MM.1S (cell line): Measurements from ENCODE around the gene TINAG.

Experiments used
- DNase-seq: peaks from one replicate; pipeline ENCODE4 v3.0.0-alpha.2; 2015
- H2AFZ ChIP-seq: fragments of 300-600 bp; sonication (generic); 2 replicates; pipeline ENCODE4 v1.6.0; 2016; ENCODE audit warnings: antibody characterized with exemption, low read length
- H3F3A ChIP-seq: fragments of 300-600 bp; sonication (generic); 2 replicates; pipeline ENCODE4 v1.6.1; 2016; ENCODE audit warnings: mild to moderate bottlenecking, antibody characterized with exemption, low read length, moderate library complexity, mixed read lengths; ENCODE audit not compliant: insufficient read depth
- H3K27ac ChIP-seq: fragments of 300-600 bp; sonication (generic); 2 replicates; pipeline ENCODE4 v1.5.1; 2016; ENCODE audit warnings: mild to moderate bottlenecking, low read length
- H3K27me3 ChIP-seq: fragments of 300-600 bp; sonication (generic); replicated peaks from 2 replicates; pipeline ENCODE4 v1.6.0; 2016; ENCODE audit warnings: low read length; ENCODE audit not compliant: insufficient read depth
- H3K36me3 ChIP-seq: fragments of 300-600 bp; sonication (generic); replicated peaks from 2 replicates; pipeline ENCODE4 v1.6.1; 2016; ENCODE audit warnings: mild to moderate bottlenecking, low read length, mixed read lengths; ENCODE audit not compliant: insufficient read depth
- H3K4me1 ChIP-seq: fragments of 300-600 bp; sonication (generic); 2 replicates; pipeline ENCODE4 v1.6.1; 2016; ENCODE audit warnings: low read length, mixed read lengths
- H3K4me2 ChIP-seq: fragments of 300-600 bp; sonication (generic); 2 replicates; pipeline ENCODE4 v1.6.0; 2016; ENCODE audit warnings: low read depth, low read length
- H3K4me3 ChIP-seq: fragments of 300-600 bp; sonication (generic); 2 replicates; pipeline ENCODE4 v1.5.1; 2016; ENCODE audit warnings: low read length, mixed read lengths
- H3K79me2 ChIP-seq: fragments of 300-600 bp; sonication (generic); 2 replicates; pipeline ENCODE4 v1.6.1; 2016; ENCODE audit warnings: mixed run types, low read length, mixed read lengths
- H3K9ac ChIP-seq: fragments of 300-600 bp; sonication (generic); 2 replicates; pipeline ENCODE4 v1.6.1; 2016; ENCODE audit warnings: low read length, mixed read lengths
- H3K9me2 ChIP-seq: fragments of 300-600 bp; sonication (generic); replicated peaks from 2 replicates; pipeline ENCODE4 v1.6.1; 2016; ENCODE audit warnings: mild to moderate bottlenecking, low read length, mixed read lengths; ENCODE audit not compliant: insufficient read depth
- H3K9me3 ChIP-seq: fragments of 300-600 bp; sonication (generic); replicated peaks from 2 replicates; pipeline ENCODE4 v1.6.1; 2016; ENCODE audit warnings: mild to moderate bottlenecking, low read length, mixed read lengths; ENCODE audit not compliant: insufficient read depth
- H4K20me1 ChIP-seq: fragments of 300-600 bp; sonication (generic); 2 replicates; pipeline ENCODE4 v1.6.1; 2016; ENCODE audit warnings: mild to moderate bottlenecking, low read length, moderate library complexity, mixed read lengths; ENCODE audit not compliant: insufficient read depth
- EZH2 ChIP-seq: fragments of 300-600 bp; sonication (generic); optimal IDR thresholded peaks from 2 replicates; pipeline ENCODE3; 2017; ENCODE audit warnings: low read depth, mild to moderate bottlenecking, antibody characterized with exemption, low read length, mixed read lengths
- EZH2phosphoT487 ChIP-seq: fragments of 300-600 bp; sonication (generic); IDR thresholded peaks from 2 replicates; pipeline ENCODE4 v1.6.1; 2018; ENCODE audit warnings: antibody characterized with exemption, low read length
- TF ChIP-seq, protein P1 (sequence below): fragments of 300-600 bp; sonication (generic); IDR thresholded peaks from 2 replicates; pipeline ENCODE4 v1.5.1; 2016; ENCODE audit warnings: antibody characterized with exemption, low read length, mixed read lengths

Gene TINAG

DNA sequence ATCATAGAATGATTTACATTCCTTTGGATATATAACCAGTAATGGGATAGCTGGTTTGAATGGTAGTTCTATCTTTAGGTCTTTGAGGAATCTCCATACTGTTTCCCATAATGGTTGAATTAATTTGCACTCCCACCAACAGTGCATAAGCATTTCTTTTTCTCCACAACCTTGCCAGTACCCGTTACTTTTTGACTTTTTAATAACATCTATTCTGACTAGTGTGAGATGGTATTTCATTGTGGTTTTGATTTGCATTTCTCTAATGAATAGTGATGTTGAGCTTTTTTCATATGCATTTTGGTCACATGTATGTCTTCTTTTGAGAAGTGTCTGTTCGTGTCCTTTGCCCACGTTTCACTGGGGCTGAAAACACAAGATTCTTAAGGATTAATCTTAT is 107.3 kb downstream of the TINAG start:
- no peak overlapping the region for H3K4me2 ChIP-seq
- no peaks in the 10 kb centered on the region for H3K79me2 ChIP-seq
- no peak for TF ChIP-seq EZH2
- TF ChIP-seq EZH2phosphoT487: no peak
- TF ChIP-seq, protein P1, sequence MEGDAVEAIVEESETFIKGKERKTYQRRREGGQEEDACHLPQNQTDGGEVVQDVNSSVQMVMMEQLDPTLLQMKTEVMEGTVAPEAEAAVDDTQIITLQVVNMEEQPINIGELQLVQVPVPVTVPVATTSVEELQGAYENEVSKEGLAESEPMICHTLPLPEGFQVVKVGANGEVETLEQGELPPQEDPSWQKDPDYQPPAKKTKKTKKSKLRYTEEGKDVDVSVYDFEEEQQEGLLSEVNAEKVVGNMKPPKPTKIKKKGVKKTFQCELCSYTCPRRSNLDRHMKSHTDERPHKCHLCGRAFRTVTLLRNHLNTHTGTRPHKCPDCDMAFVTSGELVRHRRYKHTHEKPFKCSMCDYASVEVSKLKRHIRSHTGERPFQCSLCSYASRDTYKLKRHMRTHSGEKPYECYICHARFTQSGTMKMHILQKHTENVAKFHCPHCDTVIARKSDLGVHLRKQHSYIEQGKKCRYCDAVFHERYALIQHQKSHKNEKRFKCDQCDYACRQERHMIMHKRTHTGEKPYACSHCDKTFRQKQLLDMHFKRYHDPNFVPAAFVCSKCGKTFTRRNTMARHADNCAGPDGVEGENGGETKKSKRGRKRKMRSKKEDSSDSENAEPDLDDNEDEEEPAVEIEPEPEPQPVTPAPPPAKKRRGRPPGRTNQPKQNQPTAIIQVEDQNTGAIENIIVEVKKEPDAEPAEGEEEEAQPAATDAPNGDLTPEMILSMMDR: no peak
- no peaks in the 10 kb centered on the region for H3K36me3 ChIP-seq
- no peaks in the 10 kb centered on the region for H4K20me1 ChIP-seq
- H3K27ac ChIP-seq: no peak overlapping the region
- no peaks in the 10 kb centered on the region for H3K4me1 ChIP-seq
- no peaks in the 10 kb centered on the region for H3K9me3 ChIP-seq
- H3K4me3 ChIP-seq: no peak overlapping the region
- no peaks in the 10 kb centered on the region for H3F3A ChIP-seq
- H3K9me2 ChIP-seq: no peaks in the 10 kb centered on the region
- H2AFZ ChIP-seq: no peak overlapping the region
- H3K9ac ChIP-seq: no peak overlapping the region
- DNase-seq: no peak
- no peaks in the 10 kb centered on the region for H3K27me3 ChIP-seq

DNA sequence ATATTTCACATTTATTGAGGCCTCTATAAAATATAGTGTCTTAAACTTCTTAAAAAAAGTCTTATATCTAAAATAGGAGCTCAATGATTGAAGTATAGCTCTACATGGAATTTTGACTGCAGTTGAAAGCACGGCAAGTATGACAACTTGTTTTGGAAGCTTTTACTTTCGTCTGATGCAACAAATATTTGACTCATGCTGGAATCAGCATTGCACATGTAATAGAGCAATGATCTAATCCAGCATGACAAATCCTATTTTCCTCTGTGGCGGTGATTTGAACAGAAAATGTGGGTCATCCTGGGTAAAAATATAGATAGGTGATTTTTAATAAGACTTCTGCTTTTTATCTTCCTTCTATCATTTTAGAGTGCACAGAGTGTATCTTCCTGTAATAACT is 111.6 kb downstream of the TINAG start:
- Histone ChIP-seq H3K4me2 (no peak overlapping the region), H3K9me2 (no peaks in the 10 kb centered on the region), H3F3A (no peaks in the 10 kb centered on the region), H3K27me3 (no peaks in the 10 kb centered on the region), H3K9ac (no peak overlapping the region), H3K4me1 (no peaks in the 10 kb centered on the region), H3K27ac (no peak overlapping the region), H3K4me3 (no peak overlapping the region), H3K79me2 (no peaks in the 10 kb centered on the region), H4K20me1 (no peaks in the 10 kb centered on the region), H3K36me3 (no peaks in the 10 kb centered on the region), H3K9me3 (no peaks in the 10 kb centered on the region), H2AFZ (no peak overlapping the region)
- DNase-seq: no peak
- TF ChIP-seq, protein P1: no peak
- no peak for TF ChIP-seq EZH2
- no peak for TF ChIP-seq EZH2phosphoT487

DNA sequence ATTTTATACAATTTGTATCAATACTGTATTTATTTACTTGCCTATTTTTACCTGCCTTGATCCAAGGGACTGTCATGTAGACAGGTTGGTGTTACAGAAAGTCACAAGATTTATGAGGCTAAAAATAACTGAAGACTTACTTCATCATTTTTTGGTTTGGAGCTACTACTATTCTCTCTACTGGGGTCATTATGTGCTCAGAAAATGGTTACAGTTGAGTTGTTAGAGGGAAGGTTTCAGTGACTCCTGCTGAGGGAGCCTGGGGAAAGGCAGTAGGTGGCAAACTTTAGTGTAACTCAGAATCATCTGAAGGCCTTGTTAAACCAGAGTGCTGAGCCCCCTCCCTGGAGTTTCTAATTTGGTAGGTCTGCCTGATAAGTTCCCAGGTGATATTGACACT is 118.8 kb downstream of the TINAG start:
- H4K20me1 ChIP-seq: no peaks in the 10 kb centered on the region
- H3F3A ChIP-seq: peaks cover 15% of the 10 kb centered on the region
- no peaks in the 10 kb centered on the region for H3K27me3 ChIP-seq
- no peaks in the 10 kb centered on the region for H3K9me2 ChIP-seq
- no peaks in the 10 kb centered on the region for H3K79me2 ChIP-seq
- no peak overlapping the region for H3K4me3 ChIP-seq
- no peak overlapping the region for H3K27ac ChIP-seq
- H3K4me2 ChIP-seq: no peak overlapping the region; the same call in 1 of the 2 replicates
- peak; percentile 8 for DNase-seq
- H3K36me3 ChIP-seq: no peaks in the 10 kb centered on the region
- TF ChIP-seq, protein P1: no peak
- TF ChIP-seq EZH2phosphoT487 (no peak), EZH2 (no peak)
- peaks cover 34% of the 10 kb centered on the region for H3K4me1 ChIP-seq
- H3K9ac ChIP-seq: no peak overlapping the region
- H2AFZ ChIP-seq: no peak overlapping the region
- no peaks in the 10 kb centered on the region for H3K9me3 ChIP-seq
